ENCODE results near the gene CALML3.

Gene CALML3

DNA sequence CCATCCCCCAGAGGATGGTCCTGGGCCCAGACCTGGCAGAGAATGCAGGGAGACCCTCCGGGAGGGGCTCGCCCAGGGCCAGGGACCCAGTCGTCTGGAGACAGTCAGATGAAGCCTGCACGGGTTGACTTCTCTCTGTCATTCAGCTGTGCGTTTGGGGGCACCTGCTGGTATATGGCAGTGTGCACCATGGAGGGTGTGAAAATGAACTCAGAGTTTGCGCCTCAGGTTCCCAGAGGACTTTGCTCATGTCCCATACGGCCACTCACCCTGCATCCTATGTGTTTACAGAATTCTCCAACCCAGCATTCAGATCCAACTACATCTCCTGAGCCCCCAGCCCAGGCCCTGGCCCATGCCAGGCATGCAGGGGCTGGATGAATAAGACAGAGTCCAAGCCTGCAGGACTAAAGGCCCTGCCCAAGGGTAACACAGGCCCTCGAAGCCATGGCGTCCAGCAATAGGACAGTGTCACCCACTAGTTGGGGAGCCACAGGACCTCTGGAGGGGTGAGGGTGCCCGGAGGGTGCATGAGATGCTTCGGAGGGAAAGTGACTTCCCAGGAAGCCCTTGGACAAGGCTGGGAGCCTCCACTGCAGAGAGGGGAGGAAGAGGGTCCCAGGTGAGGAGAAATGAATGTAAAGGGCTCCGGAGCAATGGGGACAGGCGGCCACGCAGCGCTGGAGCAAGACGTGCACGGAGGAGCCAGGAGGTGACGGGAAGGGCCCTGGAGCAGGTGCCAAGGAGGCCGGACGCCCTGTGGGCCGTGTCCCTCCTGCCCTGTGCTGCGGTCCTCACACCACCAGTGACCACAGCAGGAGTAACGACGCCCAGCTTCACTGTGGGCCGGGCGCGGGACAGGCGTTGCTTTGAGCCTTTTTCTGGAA is 36.3 kb downstream of the CALML3 start:
- TF ChIP-seq, protein P1, sequence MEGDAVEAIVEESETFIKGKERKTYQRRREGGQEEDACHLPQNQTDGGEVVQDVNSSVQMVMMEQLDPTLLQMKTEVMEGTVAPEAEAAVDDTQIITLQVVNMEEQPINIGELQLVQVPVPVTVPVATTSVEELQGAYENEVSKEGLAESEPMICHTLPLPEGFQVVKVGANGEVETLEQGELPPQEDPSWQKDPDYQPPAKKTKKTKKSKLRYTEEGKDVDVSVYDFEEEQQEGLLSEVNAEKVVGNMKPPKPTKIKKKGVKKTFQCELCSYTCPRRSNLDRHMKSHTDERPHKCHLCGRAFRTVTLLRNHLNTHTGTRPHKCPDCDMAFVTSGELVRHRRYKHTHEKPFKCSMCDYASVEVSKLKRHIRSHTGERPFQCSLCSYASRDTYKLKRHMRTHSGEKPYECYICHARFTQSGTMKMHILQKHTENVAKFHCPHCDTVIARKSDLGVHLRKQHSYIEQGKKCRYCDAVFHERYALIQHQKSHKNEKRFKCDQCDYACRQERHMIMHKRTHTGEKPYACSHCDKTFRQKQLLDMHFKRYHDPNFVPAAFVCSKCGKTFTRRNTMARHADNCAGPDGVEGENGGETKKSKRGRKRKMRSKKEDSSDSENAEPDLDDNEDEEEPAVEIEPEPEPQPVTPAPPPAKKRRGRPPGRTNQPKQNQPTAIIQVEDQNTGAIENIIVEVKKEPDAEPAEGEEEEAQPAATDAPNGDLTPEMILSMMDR (IDR thresholded peaks at IDR 0.05; ENCODE audit: low read depth, low read length), result no peak
- no peaks in the 10 kb centered on the region for H3K36me3 ChIP-seq
- no peaks in the 10 kb centered on the region for H3K9me3 ChIP-seq
- H3K27me3 ChIP-seq, result no peaks in the 10 kb centered on the region
- DNase-seq, result no peak
- no peaks in the 10 kb centered on the region for H3K4me1 ChIP-seq
- H3K4me3 ChIP-seq (ENCODE audit: low read depth, low read length), result no peak overlapping the region

GRCh38 chr10:5561704-5562645 is 37.2 kb downstream of the CALML3 start:
- TF ChIP-seq, protein P1 (IDR thresholded peaks at IDR 0.05; ENCODE audit: low read depth, low read length), result no peak
- no peaks in the 10 kb centered on the region for H3K4me1 ChIP-seq
- H3K27me3 ChIP-seq, result no peaks in the 10 kb centered on the region
- DNase-seq, result no peak
- H3K36me3 ChIP-seq, result no peaks in the 10 kb centered on the region
- no peak overlapping the region for H3K4me3 ChIP-seq (ENCODE audit: low read depth, low read length)
- H3K9me3 ChIP-seq, result no peaks in the 10 kb centered on the region

- Histone ChIP-seq H3K27me3 (no peaks in the 10 kb centered on the region), H3K4me1 (no peaks in the 10 kb centered on the region), H3K4me3 (ENCODE audit: low read depth, low read length) (no peak overlapping the region), H3K9me3 (no peaks in the 10 kb centered on the region), H3K36me3 (no peaks in the 10 kb centered on the region)
- no peak for DNase-seq
- TF ChIP-seq, protein P1 (IDR thresholded peaks at IDR 0.05; ENCODE audit: low read depth, low read length), result no peak
These were observed 38.7 kb downstream of the CALML3 start for GRCh38 chr10:5563321-5563961.

DNA sequence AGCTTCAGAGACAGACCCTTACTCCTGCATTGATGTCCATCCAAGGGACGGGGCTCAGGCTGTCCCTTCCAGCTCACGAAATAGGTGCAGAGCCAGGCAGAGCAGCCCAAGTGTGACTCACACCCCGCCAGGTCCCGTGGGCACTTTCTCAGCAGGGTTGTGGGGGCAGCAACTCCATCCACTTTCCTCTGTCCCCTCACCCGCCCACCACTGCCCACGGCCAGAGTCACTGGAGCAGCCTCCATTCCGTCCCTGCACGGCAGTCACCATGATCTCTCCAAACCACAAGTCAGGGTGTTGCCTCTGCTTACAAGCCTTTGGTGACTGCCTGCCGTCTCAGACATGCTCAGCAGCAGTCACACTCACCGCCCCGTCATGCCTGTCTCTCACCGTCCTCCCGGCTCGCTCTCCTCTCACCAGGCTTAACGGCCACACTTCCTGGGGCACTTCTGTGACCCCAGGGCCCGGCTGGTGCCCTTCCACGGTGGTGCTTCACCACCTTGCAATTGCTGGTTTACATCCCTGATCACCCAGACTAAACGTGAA is 39.3 kb downstream of the CALML3 start:
- TF ChIP-seq, protein P1 (IDR thresholded peaks at IDR 0.05; ENCODE audit: low read depth, low read length), result no peak
- no peaks in the 10 kb centered on the region for H3K36me3 ChIP-seq
- no peak overlapping the region for H3K4me3 ChIP-seq (ENCODE audit: low read depth, low read length)
- no peaks in the 10 kb centered on the region for H3K4me1 ChIP-seq
- no peak for DNase-seq
- no peaks in the 10 kb centered on the region for H3K9me3 ChIP-seq
- H3K27me3 ChIP-seq, result no peaks in the 10 kb centered on the region

- Histone ChIP-seq H3K4me3 (ENCODE audit: low read depth, low read length) (no peak overlapping the region), H3K36me3 (no peaks in the 10 kb centered on the region), H3K27me3 (no peaks in the 10 kb centered on the region), H3K4me1 (no peaks in the 10 kb centered on the region), H3K9me3 (no peaks in the 10 kb centered on the region)
- no peak for DNase-seq
- TF ChIP-seq, protein P1 (IDR thresholded peaks at IDR 0.05; ENCODE audit: low read depth, low read length), result no peak
These were observed 39.9 kb downstream of the CALML3 start for GRCh38 chr10:5564537-5565204.

All from BE2C (cell line).